Measurements from ENCODE around the gene CLDN24. TPM values are rescaled to one million over a fixed set of nuclear protein-coding genes. Genes with fewer than 3 reads are reported as not detected.

CLDN24 gene
- total RNA-seq, 4 donors from 2014 or later: not detected

DNA sequence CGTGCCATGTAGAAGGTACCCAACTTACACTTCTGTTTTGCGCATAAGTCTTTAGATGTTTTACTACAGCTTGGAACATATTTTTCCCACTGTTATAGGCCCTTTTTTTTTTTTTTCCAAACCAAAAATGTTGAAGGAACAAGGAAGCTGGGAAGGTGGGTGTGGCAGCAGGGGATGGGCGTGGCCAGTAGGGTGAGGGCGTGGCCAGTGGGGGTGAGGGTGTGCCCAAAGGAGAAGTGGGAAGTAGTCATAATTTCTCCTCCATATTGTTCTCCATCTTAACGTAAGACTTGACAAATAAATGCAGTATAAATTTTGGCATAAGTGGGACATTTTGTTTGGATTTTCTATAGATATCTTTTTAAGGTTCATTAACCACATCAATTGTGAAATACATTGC, 32.5 kb downstream of the CLDN24 start:
- ATAC-seq: no peak
- H3K4me3 ChIP-seq: no peak overlapping the region

DNA sequence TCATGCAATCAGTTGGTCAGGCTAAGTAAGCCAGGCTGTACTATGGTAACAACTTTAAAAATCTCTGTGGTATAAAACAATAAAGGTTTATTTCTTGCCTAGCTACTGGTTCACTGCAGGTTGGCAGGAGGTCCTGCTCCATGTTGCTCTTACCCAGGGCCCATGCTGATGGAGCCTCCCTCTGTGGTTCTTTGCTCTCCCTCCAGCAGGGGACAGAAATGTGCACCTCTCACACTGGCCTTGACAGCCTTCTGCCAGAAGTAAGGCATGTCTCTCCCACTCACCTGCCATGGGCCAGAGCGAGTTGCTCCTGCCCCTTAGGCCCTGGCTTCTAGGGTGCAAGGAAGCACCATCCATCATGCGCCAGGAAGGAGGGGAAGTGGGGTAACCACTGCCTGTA, 33.3 kb downstream of the CLDN24 start:
- Histone ChIP-seq H3K36me3 (peaks cover 3 to 87% of the 10 kb centered on the region in 2 donors), H3K4me3 (no peak overlapping the region), H3K27me3 (no peaks in the 10 kb centered on the region), H3K27ac (no peak overlapping the region), H3K9me3 (no peaks in the 10 kb centered on the region), H3K4me1 (no peaks in the 10 kb centered on the region)
- WGBS, 2 donors (ENCODE audit: low coverage in 1 of 2): 100% methylated on average over 1 of the region's 2 CpGs; no CpG with 5 or more reads in 1 of the 2 donors
- no peak for ATAC-seq
- TF ChIP-seq POLR2AphosphoS5 (IDR thresholded peaks at IDR 0.05) (no peak), EP300 (IDR thresholded peaks at IDR 0.05) (no peak), POLR2A (IDR thresholded peaks at IDR 0.05) (no peak)
- TF ChIP-seq, protein P1, sequence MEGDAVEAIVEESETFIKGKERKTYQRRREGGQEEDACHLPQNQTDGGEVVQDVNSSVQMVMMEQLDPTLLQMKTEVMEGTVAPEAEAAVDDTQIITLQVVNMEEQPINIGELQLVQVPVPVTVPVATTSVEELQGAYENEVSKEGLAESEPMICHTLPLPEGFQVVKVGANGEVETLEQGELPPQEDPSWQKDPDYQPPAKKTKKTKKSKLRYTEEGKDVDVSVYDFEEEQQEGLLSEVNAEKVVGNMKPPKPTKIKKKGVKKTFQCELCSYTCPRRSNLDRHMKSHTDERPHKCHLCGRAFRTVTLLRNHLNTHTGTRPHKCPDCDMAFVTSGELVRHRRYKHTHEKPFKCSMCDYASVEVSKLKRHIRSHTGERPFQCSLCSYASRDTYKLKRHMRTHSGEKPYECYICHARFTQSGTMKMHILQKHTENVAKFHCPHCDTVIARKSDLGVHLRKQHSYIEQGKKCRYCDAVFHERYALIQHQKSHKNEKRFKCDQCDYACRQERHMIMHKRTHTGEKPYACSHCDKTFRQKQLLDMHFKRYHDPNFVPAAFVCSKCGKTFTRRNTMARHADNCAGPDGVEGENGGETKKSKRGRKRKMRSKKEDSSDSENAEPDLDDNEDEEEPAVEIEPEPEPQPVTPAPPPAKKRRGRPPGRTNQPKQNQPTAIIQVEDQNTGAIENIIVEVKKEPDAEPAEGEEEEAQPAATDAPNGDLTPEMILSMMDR (IDR thresholded peaks at IDR 0.05): no peak

More for the DNA sequence above, 32.5 kb downstream of the CLDN24 start:
- no peaks in the 10 kb centered on the region for H3K27me3 ChIP-seq
- peaks cover 2 to 87% of the 10 kb centered on the region in 2 donors for H3K36me3 ChIP-seq
- H3K9me3 ChIP-seq: no peaks in the 10 kb centered on the region
- TF ChIP-seq POLR2AphosphoS5 (IDR thresholded peaks at IDR 0.05) (no peak), POLR2A (IDR thresholded peaks at IDR 0.05) (no peak), EP300 (IDR thresholded peaks at IDR 0.05) (no peak)
- TF ChIP-seq, protein P1 (IDR thresholded peaks at IDR 0.05): no peak
- 88 to 94% methylated on average over 4 to 5 of the region's 5 CpGs for WGBS, 2 donors (ENCODE audit: low coverage in 1 of 2)
- H3K27ac ChIP-seq: no peak overlapping the region
- no peaks in the 10 kb centered on the region for H3K4me1 ChIP-seq

DNA sequence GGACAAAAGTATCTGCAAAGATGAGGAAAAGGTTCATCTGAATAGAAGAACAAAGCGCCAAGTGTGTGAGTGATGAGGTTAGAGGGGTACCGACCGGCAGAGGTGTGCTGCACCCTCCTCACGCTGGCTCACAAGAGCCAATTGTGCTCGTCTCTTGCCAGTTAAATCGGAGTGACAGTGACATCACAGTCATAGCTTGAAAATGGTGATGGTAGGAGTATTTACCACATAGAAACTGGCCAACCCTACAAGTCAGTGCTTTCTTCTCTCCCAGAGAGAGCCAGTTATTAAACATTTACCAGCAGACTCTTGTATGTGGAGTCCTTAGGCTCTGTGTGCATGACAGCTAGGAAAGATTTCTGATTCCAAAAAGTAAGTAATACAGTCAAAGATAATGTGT, 34.5 kb downstream of the CLDN24 start:
- peaks cover 5 to 93% of the 10 kb centered on the region in 2 donors for H3K36me3 ChIP-seq
- TF ChIP-seq, protein P1 (IDR thresholded peaks at IDR 0.05): no peak
- no peak overlapping the region for H3K4me3 ChIP-seq
- no peaks in the 10 kb centered on the region for H3K4me1 ChIP-seq
- WGBS, 2 donors (ENCODE audit: low coverage in 1 of 2): 87 to 90% methylated on average over 6 of the region's 6 CpGs
- ATAC-seq: no peak
- no peaks in the 10 kb centered on the region for H3K27me3 ChIP-seq
- no peaks in the 10 kb centered on the region for H3K9me3 ChIP-seq
- no peak overlapping the region for H3K27ac ChIP-seq

DNA sequence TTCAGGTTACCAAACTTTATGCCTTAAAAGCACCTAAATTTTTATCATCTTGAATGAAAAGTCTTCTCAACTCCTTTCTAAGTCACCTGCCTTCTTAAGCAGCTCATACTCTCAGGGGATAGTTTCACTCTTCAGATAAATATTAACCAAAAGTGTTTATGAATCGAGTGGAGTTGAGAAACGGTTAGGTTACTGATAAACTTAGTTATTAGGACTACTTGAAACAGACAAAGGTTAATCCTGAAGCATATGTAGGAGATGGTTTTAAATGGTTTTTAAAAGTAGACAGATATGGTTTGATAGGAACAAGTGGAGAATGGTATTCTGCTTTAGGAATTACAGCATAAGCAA, 34.9 kb downstream of the CLDN24 start:
- Histone ChIP-seq H3K9me3 (no peaks in the 10 kb centered on the region), H3K27me3 (no peaks in the 10 kb centered on the region), H3K4me1 (no peaks in the 10 kb centered on the region), H3K4me3 (no peak overlapping the region), H3K27ac (no peak overlapping the region), H3K36me3 (peaks cover 5 to 96% of the 10 kb centered on the region in 2 donors)
- ATAC-seq: no peak
- TF ChIP-seq EP300 (IDR thresholded peaks at IDR 0.05) (no peak), POLR2AphosphoS5 (IDR thresholded peaks at IDR 0.05) (no peak), POLR2A (IDR thresholded peaks at IDR 0.05) (no peak)
- TF ChIP-seq, protein P1 (IDR thresholded peaks at IDR 0.05): no peak
- 58 to 68% methylated on average over 2 of the region's 2 CpGs for WGBS, 2 donors (ENCODE audit: low coverage in 1 of 2)

- 92 to 96% methylated on average over 4 to 11 of the region's 11 CpGs for WGBS, 2 donors (ENCODE audit: low coverage in 1 of 2)
- TF ChIP-seq POLR2AphosphoS5 (IDR thresholded peaks at IDR 0.05) (no peak), EP300 (IDR thresholded peaks at IDR 0.05) (no peak)
- H3K4me1 ChIP-seq: no peaks in the 10 kb centered on the region
- no peaks in the 10 kb centered on the region for H3K27me3 ChIP-seq
- H3K4me3 ChIP-seq: no peak overlapping the region
- no peak overlapping the region for H3K27ac ChIP-seq
- peaks cover 5 to 99% of the 10 kb centered on the region in 2 donors for H3K36me3 ChIP-seq
- ATAC-seq: no peak
- H3K9me3 ChIP-seq: no peaks in the 10 kb centered on the region
These were observed 35.5 kb downstream of the CLDN24 start for GRCh38 chr4:183286590-183287308.
